CD4-positive, CD25-positive, alpha-beta regulatory T cell (primary cell): ENCODE results near the gene TCHH. TPM values are rescaled to one million over a fixed set of nuclear protein-coding genes. Genes with fewer than 3 reads are reported as not detected.
A peak's percentile ranks its signal among the peaks of the same experiment; 100 is the strongest.

Experiments
- ATAC-seq, 2 donors: fragments of 150-1000 bp; cut with Tn5 transposase; one replicate each; pipeline ENCODE4 v1.10.0; 2021; ENCODE audit warnings: low read depth in 2 of 2, moderate number of reproducible peaks in 2 of 2, moderate library complexity in 1 of 2
- DNase-seq, 3 donors: peaks; one replicate each; pipeline versions ENCODE4 v3.0.0 to v3.0.0-alpha.2; 2012 to 2022; ENCODE audit warnings: mixed read lengths in 1 of 3
- H3K27ac ChIP-seq: one replicate; pipeline ENCODE4 v1.7.0; 2013; ENCODE audit warnings: mild to moderate bottlenecking, low read length; ENCODE audit not compliant: insufficient read depth, poor library complexity, severe bottlenecking
- H3K27me3 ChIP-seq: one replicate; pipeline ENCODE4 v1.7.0; 2013; ENCODE audit warnings: low read length; ENCODE audit not compliant: control insufficient read depth, insufficient read depth
- H3K36me3 ChIP-seq: one replicate; pipeline ENCODE4 v1.7.0; 2013; ENCODE audit warnings: mild to moderate bottlenecking, low read length, moderate library complexity; ENCODE audit not compliant: control insufficient read depth, insufficient read depth
- H3K4me1 ChIP-seq: 2 replicates; pipeline ENCODE4 v1.7.0; 2013; ENCODE audit warnings: mild to moderate bottlenecking, low read length; ENCODE audit not compliant: insufficient read depth, control insufficient read depth, poor library complexity, severe bottlenecking
- H3K4me3 ChIP-seq: one replicate; pipeline ENCODE4 v1.7.0; 2013; ENCODE audit warnings: low read depth, mild to moderate bottlenecking, low read length, moderate library complexity
- H3K9me3 ChIP-seq, 2 experiments: 1 replicate in 1 of 2; 2 replicates in 1 of 2; pipeline ENCODE4 v1.7.0; 2013; ENCODE audit warnings: low read length in 2 of 2, mild to moderate bottlenecking in 1 of 2, moderate library complexity in 1 of 2; ENCODE audit not compliant: control insufficient read depth in 2 of 2
- H3K27ac Mint-ChIP-seq, 3 donors: one replicate each; pipeline ENCODE4 v1.8.0; 2020 to 2022; ENCODE audit warnings: mild to moderate bottlenecking in 3 of 3, mixed read lengths in 3 of 3, moderate library complexity in 2 of 3
- H3K27me3 Mint-ChIP-seq: one replicate; pipeline ENCODE4 v1.8.0; 2022; ENCODE audit warnings: mild to moderate bottlenecking, mixed read lengths
- H3K36me3 Mint-ChIP-seq: one replicate; pipeline ENCODE4 v1.8.0; 2020; ENCODE audit warnings: mixed read lengths
- H3K4me1 Mint-ChIP-seq, 4 donors: one replicate each; pipeline ENCODE4 v1.8.0; 2020 to 2022; ENCODE audit warnings: mixed read lengths in 4 of 4, mild to moderate bottlenecking in 1 of 4
- H3K4me3 Mint-ChIP-seq, 4 donors: one replicate each; pipeline ENCODE4 v1.8.0; 2020 to 2022; ENCODE audit warnings: mild to moderate bottlenecking in 4 of 4, mixed read lengths in 4 of 4, moderate library complexity in 3 of 4
- H3K9me3 Mint-ChIP-seq, 7 donors: one replicate each; pipeline ENCODE4 v1.8.0; 2020 to 2022; ENCODE audit warnings: mixed read lengths in 7 of 7, mild to moderate bottlenecking in 3 of 7, moderate library complexity in 2 of 7
- polyA plus RNA-seq, 4 donors: library from polyadenylated mRNA; unstranded; fragments of 300-500 nt; fragmentation: Illumina TruSeq; gene quantifications; one replicate each; pipeline ENCODE4 v1.2.3, GENCODE V29; 2021
- total RNA-seq: library from RNA; stranded (reverse); gene quantifications from one replicate; pipeline ENCODE4 v1.2.3, GENCODE V29; 2022

TCHH gene
- not detected for total RNA-seq
- polyA plus RNA-seq = not detected

- Histone ChIP-seq H3K27ac (no peak within 1 kb of the TSS), H3K4me1 (peaks cover 22% of the 10 kb centered on the region), H3K4me3 (no peak within 1 kb of the TSS), H3K36me3 (no peaks in the 10 kb centered on the region), H3K27me3 (peaks cover 45% of the 10 kb centered on the region), H3K9me3 (no peaks in the 10 kb centered on the region)
- H3K36me3 Mint-ChIP-seq = no peaks in the 10 kb centered on the region
- H3K4me1 Mint-ChIP-seq = no peaks in the 10 kb centered on the region
- H3K27me3 Mint-ChIP-seq = peaks cover 36% of the 10 kb centered on the region
- peak within 1 kb of the TSS in 1 of 3 donors; percentile 33 for H3K27ac Mint-ChIP-seq
- peak within 1 kb of the TSS in 1 of 4 donors; percentile 27 for H3K4me3 Mint-ChIP-seq
- H3K9me3 Mint-ChIP-seq = no peaks in the 10 kb centered on the region
- no peak for DNase-seq
- ATAC-seq = no peak
Observed at GRCh38 chr1:152115344-152115743, at the start of gene TCHH. Gene TCHH (minus strand): TSS chr1:152115444. CDS start chr1:152114080, 1,364 bp downstream.

- H3K4me1 Mint-ChIP-seq = peaks cover 5 to 8% (median 7%) of the 10 kb centered on the region in 4 donors
- Histone ChIP-seq H3K4me3 (no peak overlapping the region), H3K4me1 (no peaks in the 10 kb centered on the region), H3K27ac (no peak overlapping the region), H3K27me3 (no peaks in the 10 kb centered on the region), H3K36me3 (no peaks in the 10 kb centered on the region), H3K9me3 (no peaks in the 10 kb centered on the region)
- no peak overlapping the region for H3K4me3 Mint-ChIP-seq
- H3K9me3 Mint-ChIP-seq = no peaks in the 10 kb centered on the region
- peaks cover 4% of the 10 kb centered on the region for H3K27me3 Mint-ChIP-seq
- H3K27ac Mint-ChIP-seq = no peak overlapping the region
- DNase-seq = no peak
- ATAC-seq = no peak
- no peaks in the 10 kb centered on the region for H3K36me3 Mint-ChIP-seq
Observed at GRCh38 chr1:152164517-152165136, 49.4 kb upstream of the TCHH start.

GRCh38 chr1:152162792-152163463 lies 47.7 kb upstream of the TCHH start:
- H3K27ac Mint-ChIP-seq = no peak overlapping the region
- DNase-seq (no peak), ATAC-seq (no peak)
- peaks cover 5 to 8% (median 7%) of the 10 kb centered on the region in 4 donors for H3K4me1 Mint-ChIP-seq
- Histone ChIP-seq H3K4me1 (no peaks in the 10 kb centered on the region), H3K9me3 (no peaks in the 10 kb centered on the region), H3K4me3 (no peak overlapping the region), H3K36me3 (no peaks in the 10 kb centered on the region), H3K27me3 (no peaks in the 10 kb centered on the region), H3K27ac (no peak overlapping the region)
- no peaks in the 10 kb centered on the region for H3K36me3 Mint-ChIP-seq
- no peak overlapping the region for H3K4me3 Mint-ChIP-seq
- no peaks in the 10 kb centered on the region for H3K9me3 Mint-ChIP-seq
- peaks cover 4% of the 10 kb centered on the region for H3K27me3 Mint-ChIP-seq

GRCh38 chr1:152160576-152160975 lies 45.3 kb upstream of the TCHH start:
- Histone ChIP-seq H3K27ac (no peak overlapping the region), H3K27me3 (no peaks in the 10 kb centered on the region), H3K9me3 (no peaks in the 10 kb centered on the region), H3K4me1 (no peaks in the 10 kb centered on the region), H3K4me3 (no peak overlapping the region), H3K36me3 (no peaks in the 10 kb centered on the region)
- H3K27ac Mint-ChIP-seq = no peak overlapping the region
- no peak overlapping the region for H3K4me3 Mint-ChIP-seq
- H3K9me3 Mint-ChIP-seq = peaks cover 0 to 1% (median 0%) of the 10 kb centered on the region in 7 donors
- ATAC-seq = no peak
- peaks cover under 1 to 3% (median 2%) of the 10 kb centered on the region in 4 donors for H3K4me1 Mint-ChIP-seq
- H3K36me3 Mint-ChIP-seq = no peaks in the 10 kb centered on the region
- no peak for DNase-seq
- no peaks in the 10 kb centered on the region for H3K27me3 Mint-ChIP-seq

GRCh38 chr1:152159144-152159543 lies 43.9 kb upstream of the TCHH start, which contains the start of gene RPTN:
Gene RPTN (minus strand): TSS chr1:152159228. CDS start chr1:152157889, 1,339 bp downstream.
- H3K27me3 ChIP-seq = no peaks in the 10 kb centered on the region
- Mint-ChIP-seq H3K9me3 (peaks cover 0 to 1% (median 0%) of the 10 kb centered on the region in 7 donors), H3K27ac (peak within 1 kb of the TSS in 1 of 3 donors; percentile 24), H3K36me3 (no peaks in the 10 kb centered on the region), H3K4me3 (no peak within 1 kb of the TSS), H3K27me3 (no peaks in the 10 kb centered on the region), H3K4me1 (peaks cover 5 to 11% (median 8%) of the 10 kb centered on the region in 4 donors)
- no peak for ATAC-seq
- H3K4me1 ChIP-seq = peaks cover 8% of the 10 kb centered on the region
- H3K27ac ChIP-seq = no peak within 1 kb of the TSS
- H3K9me3 ChIP-seq = no peaks in the 10 kb centered on the region
- DNase-seq = no peak
- no peaks in the 10 kb centered on the region for H3K36me3 ChIP-seq
- H3K4me3 ChIP-seq = no peak within 1 kb of the TSS

- Histone ChIP-seq H3K9me3 (peaks cover 0 to 9% of the 10 kb centered on the region in 2 experiments), H3K36me3 (no peaks in the 10 kb centered on the region), H3K27ac (peak overlapping the region; percentile 33), H3K27me3 (no peaks in the 10 kb centered on the region), H3K4me1 (peaks cover 17% of the 10 kb centered on the region), H3K4me3 (peak overlapping the region; percentile 67)
- peaks cover 13 to 24% (median 21%) of the 10 kb centered on the region in 4 donors for H3K4me1 Mint-ChIP-seq
- H3K27me3 Mint-ChIP-seq = no peaks in the 10 kb centered on the region
- ATAC-seq (peak; percentile 72 to 84), DNase-seq (peak in 2 of 3 donors; percentile 8 to 64)
- peak overlapping the region in 3 of 4 donors; percentile 1 to 75 (median 42) for H3K4me3 Mint-ChIP-seq
- H3K27ac Mint-ChIP-seq = peak overlapping the region in 2 of 3 donors; percentile 70 to 91
- peaks cover 1% of the 10 kb centered on the region for H3K36me3 Mint-ChIP-seq
- peaks cover 0 to 6% (median 2%) of the 10 kb centered on the region in 7 donors for H3K9me3 Mint-ChIP-seq
Observed at GRCh38 chr1:152153996-152154395, 38.8 kb upstream of the TCHH start.

GRCh38 chr1:152151646-152152045 lies 36.4 kb upstream of the TCHH start:
- Histone ChIP-seq H3K9me3 (peaks cover 15 to 25% of the 10 kb centered on the region in 2 experiments), H3K27me3 (no peaks in the 10 kb centered on the region), H3K4me3 (no peak overlapping the region), H3K27ac (no peak overlapping the region), H3K4me1 (peaks cover 17% of the 10 kb centered on the region), H3K36me3 (no peaks in the 10 kb centered on the region)
- Mint-ChIP-seq H3K36me3 (peaks cover 4% of the 10 kb centered on the region), H3K27me3 (no peaks in the 10 kb centered on the region), H3K4me3 (no peak overlapping the region), H3K4me1 (peaks cover 13 to 24% (median 21%) of the 10 kb centered on the region in 4 donors), H3K27ac (peak overlapping the region in 1 of 3 donors; percentile 2), H3K9me3 (peaks cover 0 to 20% (median 10%) of the 10 kb centered on the region in 7 donors)
- no peak for DNase-seq
- no peak for ATAC-seq
